ENCODE data around the gene NQO2. TPM values are rescaled to one million over a fixed set of nuclear protein-coding genes. Genes with fewer than 3 reads are reported as not detected.
"Not testable (repeated sequence)": the region's sequence is repeated elsewhere in the genome, so short reads cannot be mapped to it uniquely, and the experiment has no call there.

The NQO2 gene
- total and polyA plus RNA-seq, 5 experiments from 2014 or later, result 21.0 to 48.1 (median 37.9) TPM

DNA sequence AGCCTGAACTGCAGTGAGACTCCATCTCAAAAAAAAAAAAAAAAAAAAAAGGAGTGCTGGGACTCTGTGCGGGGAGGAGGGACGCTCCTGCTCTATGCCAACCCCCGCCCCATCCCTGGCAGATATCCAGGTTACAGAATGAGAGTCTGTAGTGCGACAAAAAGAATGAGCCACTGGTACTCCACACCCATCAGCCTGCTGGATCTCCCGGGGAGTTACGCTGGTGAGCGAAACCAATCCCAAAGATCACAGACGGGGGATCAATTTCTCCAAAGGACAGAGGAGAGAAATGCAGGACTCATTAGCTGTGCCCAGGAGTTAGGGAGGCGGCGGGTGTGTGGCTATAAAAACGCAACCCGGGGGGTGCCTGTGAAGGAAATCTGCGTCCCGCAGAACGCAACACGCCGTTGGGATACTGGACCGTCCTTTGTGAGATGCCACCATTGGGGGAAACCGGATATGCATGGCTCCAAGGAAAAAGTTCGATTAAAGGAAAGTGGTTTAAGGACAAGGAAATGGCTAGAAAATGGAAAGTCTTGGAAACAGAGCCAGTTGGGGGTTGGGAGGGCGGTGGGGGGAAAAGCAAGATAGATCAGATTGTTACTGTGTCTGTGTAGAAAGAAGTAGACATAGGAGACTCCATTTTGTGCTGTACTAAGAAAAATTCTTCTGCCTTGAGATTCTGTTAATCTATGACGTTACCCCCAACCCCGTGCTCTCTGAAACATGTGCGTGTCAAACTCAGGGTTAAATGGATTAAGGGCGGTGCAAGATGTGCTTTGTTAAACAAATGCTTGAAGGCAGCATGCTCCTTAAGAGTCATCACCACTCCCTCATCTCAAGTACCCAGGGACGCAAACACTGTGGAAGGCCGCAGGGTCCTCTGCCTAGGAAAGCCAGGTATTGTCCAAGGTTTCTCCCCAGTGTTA lies 54.8 kb downstream of the NQO2 start:
- not testable (repeated sequence) for DNase-seq, H3K9me3 Mint-ChIP-seq, ATAC-seq, H3K27me3 Mint-ChIP-seq, H3K36me3 Mint-ChIP-seq
- H3K4me3 Mint-ChIP-seq, result peak overlapping the region; percentile 31 to 83 (median 66)
- peak overlapping the region in 3 of 10 donors; percentile 19 to 62 (median 27) for H3K27ac Mint-ChIP-seq
- H3K4me1 Mint-ChIP-seq, result peaks cover 9 to 33% (median 28%) of the 10 kb centered on the region in 4 donors
- POLR2A ChIA-PET, result interaction anchor here (0.6 to 2.5 kb wide), 15 partner anchors 8 to 963 kb away, joined by 3 to 34 read pairs (median 4); partner anchors contain the start of genes NQO2, RIPK1, SERPINB1 and WRNIP1

GRCh38 chr6:3055158-3055499 lies 55.4 kb downstream of the NQO2 start:
- H3K27me3 Mint-ChIP-seq, DNase-seq, ATAC-seq, H3K9me3 Mint-ChIP-seq, H3K36me3 Mint-ChIP-seq: not testable (repeated sequence)
- Mint-ChIP-seq H3K4me3 (peak overlapping the region in 4 of 10 donors; percentile 33 to 68 (median 53)), H3K27ac (peak overlapping the region in 2 of 10 donors; percentile 19 to 27), H3K4me1 (peaks cover 9 to 33% (median 29%) of the 10 kb centered on the region in 4 donors)
- POLR2A ChIA-PET, result interaction anchor here (1.3 to 2.5 kb wide), 2 partner anchors 29 to 57 kb away, joined by 3 to 18 read pairs; partner anchors contain the start of gene NQO2

GRCh38 chr6:3057063-3057770 lies 57.5 kb downstream of the NQO2 start:
- POLR2A ChIA-PET, result interaction anchor here (0.6 to 2.5 kb wide), 3 partner anchors 11 to 59 kb away, joined by 3 to 18 read pairs (median 3); partner anchors contain the start of genes NQO2 and RIPK1
- Mint-ChIP-seq H3K36me3 (no peaks in the 10 kb centered on the region), H3K4me3 (no peak overlapping the region), H3K9me3 (no peaks in the 10 kb centered on the region), H3K27me3 (no peaks in the 10 kb centered on the region), H3K27ac (no peak overlapping the region), H3K4me1 (peaks cover 9 to 33% (median 29%) of the 10 kb centered on the region in 4 donors)
- no peak for ATAC-seq
- DNase-seq, result no peak

DNA sequence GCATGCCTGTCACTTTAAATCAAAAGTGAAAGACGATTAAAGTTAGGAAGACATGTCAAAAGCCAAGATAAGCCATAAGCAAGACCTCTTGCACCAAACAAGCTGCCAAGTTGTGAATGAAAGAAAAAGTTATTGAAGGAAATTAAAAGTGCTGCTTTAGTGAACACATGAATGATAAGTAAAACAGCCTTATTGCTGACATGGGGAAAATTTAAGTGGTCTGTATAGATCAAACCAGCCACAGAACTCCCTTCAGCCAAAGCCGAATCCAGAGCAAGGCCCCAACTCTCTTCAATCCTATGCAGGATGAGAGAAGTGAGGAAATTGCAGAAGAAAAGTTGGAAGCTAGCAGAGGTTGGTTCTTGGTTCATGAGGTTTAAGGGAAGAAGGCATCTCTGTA lies 59.3 kb downstream of the NQO2 start:
- no peaks in the 10 kb centered on the region for H3K27me3 Mint-ChIP-seq
- peaks cover 4 to 23% (median 19%) of the 10 kb centered on the region in 4 donors for H3K4me1 Mint-ChIP-seq
- no peak for DNase-seq
- no peak for ATAC-seq
- no peaks in the 10 kb centered on the region for H3K9me3 Mint-ChIP-seq
- H3K4me3 Mint-ChIP-seq, result no peak overlapping the region
- H3K36me3 Mint-ChIP-seq, result no peaks in the 10 kb centered on the region
- POLR2A ChIA-PET, result interaction anchor here (1.3 kb wide), 1 partner anchor 9 kb away, joined by 4 read pairs; the partner anchor contains the start of gene RIPK1
- peak overlapping the region in 3 of 10 donors; percentile 16 to 74 (median 39) for H3K27ac Mint-ChIP-seq

GRCh38 chr6:3060092-3060491 lies 60.4 kb downstream of the NQO2 start:
- not testable (repeated sequence) for DNase-seq, H3K27me3 Mint-ChIP-seq, H3K36me3 Mint-ChIP-seq, ATAC-seq, H3K27ac Mint-ChIP-seq, H3K9me3 Mint-ChIP-seq
- POLR2A ChIA-PET, result interaction anchor here (1.1 to 1.3 kb wide), 2 partner anchors 8 to 70 kb away, joined by 3 to 4 read pairs; partner anchors contain the start of gene RIPK1
- peak overlapping the region in 1 of 10 donors; percentile 16 for H3K4me3 Mint-ChIP-seq
- peaks cover 9 to 24% (median 20%) of the 10 kb centered on the region in 4 donors for H3K4me1 Mint-ChIP-seq

GRCh38 chr6:3061501-3061941 lies 61.8 kb downstream of the NQO2 start:
- DNase-seq (no peak), ATAC-seq (no peak)
- no peaks in the 10 kb centered on the region for H3K9me3 Mint-ChIP-seq
- H3K36me3 Mint-ChIP-seq, result no peaks in the 10 kb centered on the region
- H3K4me1 Mint-ChIP-seq, result peaks cover 9 to 32% (median 26%) of the 10 kb centered on the region in 4 donors
- H3K4me3 Mint-ChIP-seq, result no peak overlapping the region
- POLR2A ChIA-PET, result no interaction called here
- H3K27me3 Mint-ChIP-seq, result no peaks in the 10 kb centered on the region
- H3K27ac Mint-ChIP-seq, result no peak overlapping the region

GRCh38 chr6:3063340-3063732 lies 63.6 kb downstream of the NQO2 start:
- Mint-ChIP-seq H3K4me3 (peak overlapping the region; percentile 85 to 97 (median 92)), H3K4me1 (peaks cover 11 to 47% (median 36%) of the 10 kb centered on the region in 4 donors), H3K27ac (peak overlapping the region in 8 of 10 donors; percentile 16 to 95 (median 76))
- POLR2A ChIA-PET, result interaction anchor here (0.6 to 1.8 kb wide), 22 partner anchors 10 to 955 kb away, joined by 3 to 37 read pairs (median 4); partner anchors contain the start of genes BPHL, NQO2, SERPINB1 and WRNIP1
- not testable (repeated sequence) for DNase-seq, H3K9me3 Mint-ChIP-seq, ATAC-seq, H3K27me3 Mint-ChIP-seq, H3K36me3 Mint-ChIP-seq

DNA sequence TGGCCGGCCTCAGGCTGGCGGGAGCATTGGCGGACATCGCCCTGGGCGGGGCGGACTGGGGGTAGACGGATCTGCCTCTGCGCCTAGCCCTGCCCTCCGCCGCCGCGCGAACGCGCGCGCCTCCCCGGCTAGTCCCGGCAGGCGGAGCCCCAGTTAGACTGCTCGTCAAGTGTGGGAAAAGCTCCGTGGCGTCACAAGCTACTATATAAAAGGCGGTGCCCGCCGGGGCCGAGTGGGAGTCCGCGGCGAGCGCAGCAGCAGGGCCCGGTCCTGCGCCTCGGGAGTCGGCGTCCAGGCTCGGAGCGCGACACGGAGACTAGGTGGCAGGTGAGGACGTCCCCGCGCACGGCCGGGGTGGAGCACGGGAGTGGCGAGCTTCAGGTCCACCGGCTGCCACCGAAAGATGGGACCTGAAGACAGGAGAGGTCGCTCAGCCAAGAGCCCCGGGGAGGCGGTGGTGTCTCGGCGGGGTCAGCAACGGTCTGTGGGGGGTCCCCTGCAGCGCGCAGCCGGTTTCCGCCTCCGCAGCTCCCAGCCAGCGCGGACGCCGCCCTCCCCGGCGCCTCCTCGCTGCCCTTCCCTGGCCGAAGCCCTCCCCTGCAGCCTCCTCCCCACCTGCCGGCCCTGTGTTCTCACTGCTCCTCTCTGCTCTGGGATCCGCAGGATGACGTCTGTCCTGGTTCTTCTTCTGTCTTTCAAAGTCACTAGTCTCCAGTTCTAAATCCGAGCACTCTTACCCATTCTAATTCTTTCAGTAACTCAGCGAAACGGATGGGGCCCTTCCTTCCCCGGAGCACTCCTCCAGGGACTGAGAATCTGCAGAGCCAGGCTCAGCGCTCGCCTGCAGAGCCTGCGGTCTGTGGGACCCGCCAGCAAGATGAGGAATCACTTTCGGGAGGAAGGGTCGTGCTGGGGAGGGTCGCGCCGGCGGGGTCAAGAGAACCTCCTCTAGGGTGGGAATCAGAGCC lies 64.3 kb downstream of the NQO2 start:
- Mint-ChIP-seq H3K9me3 (no peaks in the 10 kb centered on the region), H3K27me3 (no peaks in the 10 kb centered on the region), H3K4me1 (peaks cover 9 to 45% (median 32%) of the 10 kb centered on the region in 4 donors), H3K27ac (peak overlapping the region; percentile 85 to 95 (median 91)), H3K4me3 (peak overlapping the region; percentile 88 to 100 (median 94)), H3K36me3 (no peaks in the 10 kb centered on the region)
- ATAC-seq, result peak; percentile 77
- POLR2A ChIA-PET, result interaction anchor here (0.6 to 1.8 kb wide), 22 partner anchors 9 to 954 kb away, joined by 3 to 37 read pairs (median 4); partner anchors contain the start of genes BPHL, NQO2, SERPINB1 and WRNIP1
- DNase-seq, result peak; percentile 80 to 94 (median 84)

DNA sequence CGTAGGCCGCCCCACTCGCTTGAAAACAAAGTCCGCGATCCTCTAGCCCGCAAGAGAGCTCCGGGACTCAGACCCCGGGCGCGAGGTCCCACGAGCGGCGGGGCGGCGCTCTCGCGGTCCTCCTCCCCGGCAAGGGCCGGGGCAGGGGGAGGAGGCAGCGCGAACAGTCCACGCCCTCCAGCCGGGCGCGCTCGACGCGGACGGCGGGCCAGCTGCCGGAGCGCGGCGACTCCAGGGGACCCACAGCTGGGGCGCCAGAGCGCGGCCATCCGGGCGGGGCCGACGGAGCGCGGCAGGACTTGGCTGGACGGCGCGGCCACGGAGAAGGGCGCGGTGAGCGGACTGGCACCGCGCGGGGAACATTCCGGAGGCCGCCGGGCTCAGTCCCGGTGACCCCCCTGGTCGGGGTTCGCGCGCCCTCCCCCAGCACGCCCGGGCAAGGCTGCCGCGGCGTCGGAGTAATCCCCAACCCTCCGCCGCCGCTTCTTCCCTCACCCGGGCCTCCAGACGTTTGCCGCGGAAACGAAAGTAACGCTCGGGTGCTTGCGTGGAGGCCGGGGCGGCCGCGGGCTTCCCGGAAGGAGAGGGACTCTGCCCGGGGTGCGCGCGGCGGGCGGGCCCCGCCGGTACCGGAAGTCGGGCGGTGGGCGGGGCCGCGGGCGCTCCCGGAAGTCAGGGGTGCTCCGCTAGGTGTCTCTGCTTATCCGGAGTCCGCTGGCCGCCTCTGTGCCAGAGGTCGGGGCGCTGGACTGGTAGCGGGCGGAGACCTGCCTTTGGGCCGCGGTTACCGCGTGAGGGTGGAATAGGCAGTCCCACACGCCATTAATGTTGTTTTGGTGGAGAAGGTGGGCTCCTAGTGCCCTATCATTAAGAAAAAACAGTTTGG lies 68.9 kb downstream of the NQO2 start, which contains the start of gene RIPK1:
RIPK1 (plus strand) TSS at position 166 of the 886 bp plus-strand sequence. CDS start 8,330 bp downstream, outside the sequence.
- DNase-seq (peak; percentile 89 to 96 (median 94)), ATAC-seq (peak; percentile 76 to 78)
- Mint-ChIP-seq H3K36me3 (peaks cover 0 to 14% (median 0%) of the 10 kb centered on the region in 3 donors), H3K27me3 (no peaks in the 10 kb centered on the region), H3K27ac (peak within 1 kb of the TSS; percentile 93 to 99 (median 98)), H3K4me3 (peak within 1 kb of the TSS; percentile 93 to 99 (median 94)), H3K9me3 (no peaks in the 10 kb centered on the region), H3K4me1 (peaks cover 20 to 78% (median 57%) of the 10 kb centered on the region in 4 donors)
- POLR2A ChIA-PET, result interaction anchor here (0.6 to 4.4 kb wide), 26 partner anchors 9 to 1067 kb away, joined by 3 to 57 read pairs (median 4); partner anchors contain the start of genes BPHL, ECI2, NQO2 and SERPINB1
